ENCODE measurements around the gene FILIP1.

GRCh38 chr6:75397171-75397570 is 96.4 kb downstream of the FILIP1 start:
- no peak for TF ChIP-seq CTCF (IDR thresholded peaks at IDR 0.05 in 4 of 5, conservative IDR thresholded peaks at IDR 0.05 in 1 of 5)
- no peak for TF ChIP-seq POLR2A (IDR thresholded peaks at IDR 0.05)
